ENCODE data around the gene TUBB.
A peak's percentile ranks its signal among the peaks of the same experiment; 100 is the strongest.

The TUBB gene

GRCh38 chr6:30719791-30720737 is at the start of gene TUBB:
TUBB (plus strand) TSS chr6:30720352; CDS start chr6:30720507, 155 bp downstream.
- H3K9me3 Mint-ChIP-seq: peaks cover 2% of the 10 kb centered on the region
- H3K27ac Mint-ChIP-seq: peak within 1 kb of the TSS; percentile 98
- peaks cover 83% of the 10 kb centered on the region for H3K36me3 Mint-ChIP-seq (ENCODE audit: low read depth)
- DNase-seq: peak; percentile 96
- H3K4me1 Mint-ChIP-seq (ENCODE audit: low read depth): peaks cover 65% of the 10 kb centered on the region
- peak within 1 kb of the TSS; percentile 99 for H3K4me3 Mint-ChIP-seq
- no peaks in the 10 kb centered on the region for H3K27me3 Mint-ChIP-seq

GRCh38 chr6:30670760-30671527 is 49.2 kb upstream of the TUBB start:
- Mint-ChIP-seq H3K27ac (peak overlapping the region; percentile 60), H3K36me3 (ENCODE audit: low read depth) (peaks cover 56% of the 10 kb centered on the region), H3K4me3 (peak overlapping the region; percentile 93), H3K4me1 (ENCODE audit: low read depth) (peaks cover 44% of the 10 kb centered on the region), H3K9me3 (no peaks in the 10 kb centered on the region), H3K27me3 (no peaks in the 10 kb centered on the region)
- no peak for DNase-seq

- Mint-ChIP-seq H3K4me1 (ENCODE audit: low read depth) (peaks cover 34% of the 10 kb centered on the region), H3K36me3 (ENCODE audit: low read depth) (peaks cover 56% of the 10 kb centered on the region), H3K27me3 (no peaks in the 10 kb centered on the region), H3K9me3 (no peaks in the 10 kb centered on the region), H3K4me3 (peak within 1 kb of the TSS; percentile 93), H3K27ac (peak within 1 kb of the TSS; percentile 79)
- DNase-seq: peak; percentile 90
Measured at GRCh38 chr6:30672445-30673253, 47.5 kb upstream of the TUBB start, which contains the start of gene DHX16. DHX16 (minus strand) TSS chr6:30673006; CDS start chr6:30672841, 165 bp downstream.

DNA sequence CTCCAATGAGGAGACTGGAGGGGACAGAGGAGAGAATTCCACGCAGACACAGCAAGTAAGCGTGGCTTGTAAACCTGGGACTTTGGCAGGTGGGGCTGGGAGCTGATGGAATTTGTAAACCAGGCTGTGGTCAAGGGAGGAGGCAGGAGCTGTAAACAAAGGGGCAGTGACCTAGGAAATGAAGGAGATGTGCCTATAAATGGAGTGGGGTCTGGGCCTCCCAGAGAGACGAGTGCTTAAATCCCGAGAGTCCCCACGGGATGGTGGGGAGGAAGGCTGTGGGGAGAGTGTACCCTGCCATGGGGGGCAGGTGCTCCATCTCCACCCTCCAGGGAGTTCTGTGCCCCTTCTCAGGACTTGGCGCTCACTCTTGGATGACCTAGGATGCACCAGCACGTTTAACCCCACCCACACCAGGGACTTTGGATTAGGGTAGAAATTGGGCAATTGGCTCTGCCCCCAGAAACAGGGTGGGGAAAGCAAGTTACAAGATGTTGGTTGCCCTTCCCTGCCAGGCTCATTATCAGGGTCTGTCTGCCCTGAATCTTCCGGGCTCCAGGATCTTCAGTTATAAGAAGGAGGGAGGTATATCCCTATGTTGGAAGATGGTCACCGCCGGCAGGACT is 43.4 kb upstream of the TUBB start:
- H3K9me3 Mint-ChIP-seq: no peaks in the 10 kb centered on the region
- H3K36me3 Mint-ChIP-seq (ENCODE audit: low read depth): peaks cover 66% of the 10 kb centered on the region
- H3K4me3 Mint-ChIP-seq: no peak overlapping the region
- H3K27me3 Mint-ChIP-seq: no peaks in the 10 kb centered on the region
- peaks cover 38% of the 10 kb centered on the region for H3K4me1 Mint-ChIP-seq (ENCODE audit: low read depth)
- H3K27ac Mint-ChIP-seq: peak overlapping the region; percentile 54
- no peak for DNase-seq

- DNase-seq: peak; percentile 95
- H3K27ac Mint-ChIP-seq: peak overlapping the region; percentile 99
- H3K4me1 Mint-ChIP-seq (ENCODE audit: low read depth): peaks cover 33% of the 10 kb centered on the region
- no peaks in the 10 kb centered on the region for H3K27me3 Mint-ChIP-seq
- H3K36me3 Mint-ChIP-seq (ENCODE audit: low read depth): peaks cover 84% of the 10 kb centered on the region
- no peaks in the 10 kb centered on the region for H3K9me3 Mint-ChIP-seq
- H3K4me3 Mint-ChIP-seq: peak overlapping the region; percentile 94
Measured at GRCh38 chr6:30678964-30679726, 41.0 kb upstream of the TUBB start.

DNA sequence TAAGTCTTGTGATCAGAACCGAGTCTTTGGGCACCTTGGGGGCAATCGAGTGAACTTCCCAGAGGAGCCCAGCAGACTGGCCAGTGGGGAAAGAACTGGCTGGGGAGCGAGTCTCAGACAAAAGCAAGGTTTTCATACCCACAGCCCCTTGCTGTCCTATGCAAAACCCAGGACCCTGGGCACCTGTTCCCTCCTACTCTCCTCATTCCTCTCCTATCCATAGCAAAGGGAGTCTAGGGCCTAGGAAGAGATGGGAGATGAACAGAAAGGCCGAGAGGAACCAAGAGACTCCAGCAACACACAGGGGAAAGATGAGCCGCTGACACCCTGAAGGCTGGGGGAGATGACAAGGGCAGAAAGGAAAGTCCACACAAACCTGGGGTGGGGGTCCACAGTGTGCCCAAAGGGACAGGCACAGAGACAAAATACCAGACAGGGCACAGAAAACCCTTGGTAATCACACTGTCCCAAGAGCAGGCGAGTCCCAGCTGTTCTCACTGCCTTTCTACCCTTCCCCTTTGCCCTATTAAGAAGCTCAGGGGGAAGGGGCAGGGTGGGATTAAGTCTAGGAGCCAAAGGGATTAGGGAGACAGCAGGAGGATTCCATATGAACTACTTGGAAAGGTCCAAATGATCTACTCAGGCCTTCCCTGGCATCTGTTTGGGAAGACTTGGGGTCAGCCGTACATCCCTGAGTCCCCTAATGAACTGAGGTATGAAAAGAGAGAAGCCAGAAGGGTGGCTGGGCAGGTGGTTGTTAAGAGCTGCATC is 40.2 kb upstream of the TUBB start:
- H3K9me3 Mint-ChIP-seq: no peaks in the 10 kb centered on the region
- H3K4me1 Mint-ChIP-seq (ENCODE audit: low read depth): peaks cover 31% of the 10 kb centered on the region
- H3K36me3 Mint-ChIP-seq (ENCODE audit: low read depth): peaks cover 91% of the 10 kb centered on the region
- peak overlapping the region; percentile 99 for H3K27ac Mint-ChIP-seq
- peak; percentile 38 for DNase-seq
- H3K4me3 Mint-ChIP-seq: peak overlapping the region; percentile 94
- H3K27me3 Mint-ChIP-seq: no peaks in the 10 kb centered on the region

GRCh38 chr6:30681766-30682142 is 38.4 kb upstream of the TUBB start:
- peak overlapping the region; percentile 99 for H3K27ac Mint-ChIP-seq
- peak overlapping the region; percentile 94 for H3K4me3 Mint-ChIP-seq
- no peaks in the 10 kb centered on the region for H3K27me3 Mint-ChIP-seq
- no peaks in the 10 kb centered on the region for H3K9me3 Mint-ChIP-seq
- H3K4me1 Mint-ChIP-seq (ENCODE audit: low read depth): peaks cover 28% of the 10 kb centered on the region
- DNase-seq: peak; percentile 50
- peaks cover 96% of the 10 kb centered on the region for H3K36me3 Mint-ChIP-seq (ENCODE audit: low read depth)

DNA sequence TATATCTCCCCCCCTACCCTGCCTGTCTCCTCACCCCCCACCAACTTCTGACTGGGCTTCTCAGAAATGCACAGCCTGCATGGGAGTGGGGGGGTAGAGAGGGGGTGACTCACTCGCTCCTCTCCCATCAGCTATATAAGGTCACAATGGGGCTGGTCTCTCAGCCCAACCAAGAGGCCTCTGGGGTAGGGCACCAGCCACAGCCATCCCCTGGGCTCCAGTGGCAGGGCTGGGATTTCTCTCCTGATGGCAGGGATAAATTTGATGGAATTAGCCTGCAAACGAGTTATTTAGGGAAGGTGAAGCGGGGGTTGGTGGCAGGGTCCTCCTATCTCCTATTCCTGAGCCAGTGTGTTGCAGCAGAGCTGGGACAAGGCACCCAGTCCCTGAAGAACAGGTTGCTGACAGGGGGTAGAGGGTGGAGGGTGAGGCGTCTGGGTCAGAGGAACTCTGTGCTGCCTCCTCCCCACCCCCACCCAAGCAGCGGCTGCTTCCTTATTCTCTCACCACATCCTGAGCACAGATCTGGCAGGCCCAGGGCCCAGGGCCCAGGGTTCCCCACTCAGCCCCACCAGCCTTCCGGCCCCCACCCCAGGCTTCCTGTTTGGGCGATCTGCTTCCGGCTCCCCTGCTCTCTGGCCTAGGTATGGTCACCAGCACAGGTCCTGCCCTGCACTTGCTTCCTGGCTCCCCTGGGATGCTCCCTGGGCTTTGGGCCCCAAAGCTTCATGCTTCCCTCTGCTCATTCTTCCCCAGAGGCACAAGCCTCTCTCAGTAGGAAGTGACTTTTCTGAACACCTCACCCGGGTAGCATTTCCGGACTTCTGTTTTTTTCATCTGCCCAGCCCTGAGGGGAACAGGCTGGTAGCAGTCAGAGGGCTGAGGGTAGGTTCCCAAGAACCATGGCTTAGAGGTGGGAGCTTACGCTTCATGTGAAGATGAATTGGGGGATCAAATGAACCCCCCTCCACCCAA is 37.7 kb upstream of the TUBB start:
- peak overlapping the region; percentile 94 for H3K4me3 Mint-ChIP-seq
- peaks cover 28% of the 10 kb centered on the region for H3K4me1 Mint-ChIP-seq (ENCODE audit: low read depth)
- H3K9me3 Mint-ChIP-seq: no peaks in the 10 kb centered on the region
- H3K36me3 Mint-ChIP-seq (ENCODE audit: low read depth): peaks cover 91% of the 10 kb centered on the region
- peak; percentile 86 for DNase-seq
- H3K27me3 Mint-ChIP-seq: no peaks in the 10 kb centered on the region
- peak overlapping the region; percentile 99 for H3K27ac Mint-ChIP-seq

GRCh38 chr6:30683183-30683979 is 36.8 kb upstream of the TUBB start:
- H3K4me3 Mint-ChIP-seq: peak overlapping the region; percentile 94
- no peaks in the 10 kb centered on the region for H3K9me3 Mint-ChIP-seq
- H3K36me3 Mint-ChIP-seq (ENCODE audit: low read depth): peaks cover 93% of the 10 kb centered on the region
- H3K4me1 Mint-ChIP-seq (ENCODE audit: low read depth): peaks cover 37% of the 10 kb centered on the region
- H3K27me3 Mint-ChIP-seq: no peaks in the 10 kb centered on the region
- DNase-seq: no peak
- peak overlapping the region; percentile 99 for H3K27ac Mint-ChIP-seq

GRCh38 chr6:30683980-30684338 is 36.2 kb upstream of the TUBB start:
- peak overlapping the region; percentile 99 for H3K27ac Mint-ChIP-seq
- peak overlapping the region; percentile 94 for H3K4me3 Mint-ChIP-seq
- no peaks in the 10 kb centered on the region for H3K9me3 Mint-ChIP-seq
- H3K36me3 Mint-ChIP-seq (ENCODE audit: low read depth): peaks cover 89% of the 10 kb centered on the region
- H3K27me3 Mint-ChIP-seq: no peaks in the 10 kb centered on the region
- no peak for DNase-seq
- peaks cover 38% of the 10 kb centered on the region for H3K4me1 Mint-ChIP-seq (ENCODE audit: low read depth)

DNA sequence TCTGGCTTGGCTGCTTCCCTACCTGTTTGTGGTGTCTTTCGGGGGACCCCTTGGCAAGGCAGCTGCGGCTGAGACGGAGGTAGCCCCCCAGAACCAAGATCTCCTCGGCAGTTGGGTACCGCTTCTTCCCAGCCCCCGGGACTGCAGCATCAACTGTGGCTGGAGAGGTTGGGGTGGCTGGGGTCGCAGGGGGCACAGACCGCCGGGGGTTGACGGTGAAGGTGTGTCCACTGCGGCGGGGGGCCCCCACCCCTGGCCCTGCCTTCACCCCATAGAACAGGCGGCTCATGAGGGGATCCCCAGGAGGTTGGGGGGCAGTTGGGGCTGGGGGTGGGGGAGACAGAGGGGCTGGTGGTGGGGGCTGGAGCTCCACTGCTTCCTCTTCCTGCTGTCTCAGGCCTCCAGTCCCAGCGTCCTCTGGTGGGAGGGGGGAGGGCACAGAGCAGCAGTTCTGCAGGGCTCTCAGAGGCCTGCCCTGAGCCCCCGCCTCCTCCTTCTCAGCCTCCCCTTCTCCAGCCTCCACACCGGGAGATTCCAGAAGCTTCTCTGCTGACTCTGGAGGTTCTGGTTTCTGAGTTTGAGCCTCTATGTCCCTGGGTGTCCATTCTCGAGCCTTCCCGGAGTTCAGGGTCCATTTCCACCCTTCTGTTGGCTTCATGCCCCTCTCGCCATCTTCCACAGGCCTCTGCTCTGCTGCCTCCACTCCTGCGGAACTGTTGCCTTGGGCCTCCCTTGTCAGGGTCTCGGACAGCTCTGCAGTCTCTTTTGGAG is 35.6 kb upstream of the TUBB start:
- Mint-ChIP-seq H3K9me3 (no peaks in the 10 kb centered on the region), H3K4me1 (ENCODE audit: low read depth) (peaks cover 38% of the 10 kb centered on the region), H3K4me3 (peak overlapping the region; percentile 94), H3K27me3 (no peaks in the 10 kb centered on the region), H3K36me3 (ENCODE audit: low read depth) (peaks cover 83% of the 10 kb centered on the region), H3K27ac (peak overlapping the region; percentile 99)
- DNase-seq: peak; percentile 68
